NCI-H1694 (cell line): ENCODE data around the gene CACNA1C.

Source experiments
- DNase-seq: peaks from one replicate; lab custom pipeline; 2025; lab: John Stamatoyannopoulos, UW

Gene CACNA1C

GRCh38 chr12:2629051-2629450 is 576.3 kb downstream of the CACNA1C start:
- DNase-seq, result no peak

- DNase-seq, result no peak
Measured at GRCh38 chr12:2631653-2632350, 579.0 kb downstream of the CACNA1C start.

- no peak for DNase-seq
Measured at GRCh38 chr12:2633176-2633824, 580.5 kb downstream of the CACNA1C start.

GRCh38 chr12:2633825-2634200 is 581.0 kb downstream of the CACNA1C start:
- no peak for DNase-seq

GRCh38 chr12:2634471-2634870 is 581.7 kb downstream of the CACNA1C start:
- DNase-seq, result no peak

GRCh38 chr12:2636741-2637340 is 584.1 kb downstream of the CACNA1C start:
- no peak for DNase-seq

GRCh38 chr12:2637371-2637770 is 584.6 kb downstream of the CACNA1C start:
- no peak for DNase-seq

GRCh38 chr12:2638273-2639019 is 585.7 kb downstream of the CACNA1C start:
- DNase-seq, result no peak

- no peak for DNase-seq
Measured at GRCh38 chr12:2639020-2639298, 586.2 kb downstream of the CACNA1C start.

GRCh38 chr12:2640281-2640680 is 587.5 kb downstream of the CACNA1C start:
- DNase-seq, result no peak

GRCh38 chr12:2640709-2641108 is 587.9 kb downstream of the CACNA1C start:
- no peak for DNase-seq

- DNase-seq, result no peak
Measured at GRCh38 chr12:2641207-2641606, 588.4 kb downstream of the CACNA1C start.

GRCh38 chr12:2641761-2642160 is 589.0 kb downstream of the CACNA1C start:
- no peak for DNase-seq

GRCh38 chr12:2642176-2642892 is 589.5 kb downstream of the CACNA1C start:
- DNase-seq, result no peak

- no peak for DNase-seq
Measured at GRCh38 chr12:2642896-2643425, 590.2 kb downstream of the CACNA1C start.

- DNase-seq, result no peak
Measured at GRCh38 chr12:2643576-2644135, 590.9 kb downstream of the CACNA1C start.

GRCh38 chr12:2644683-2645405 is 592.1 kb downstream of the CACNA1C start:
- no peak for DNase-seq

GRCh38 chr12:2645460-2645859 is 592.7 kb downstream of the CACNA1C start:
- DNase-seq, result no peak

GRCh38 chr12:2646341-2646740 is 593.6 kb downstream of the CACNA1C start:
- DNase-seq, result no peak

- no peak for DNase-seq
Measured at GRCh38 chr12:2647186-2647585, 594.4 kb downstream of the CACNA1C start.

GRCh38 chr12:2648406-2648805 is 595.6 kb downstream of the CACNA1C start:
- no peak for DNase-seq
